Activated CD8-positive, alpha-beta T cell treated with anti-CD3 and anti-CD28 coated beads for 36 hours (primary cell): Measurements from ENCODE around the gene ASTL. TPM values are rescaled to one million over a fixed set of nuclear protein-coding genes. Genes with fewer than 3 reads are reported as not detected.

Experiments used
- ATAC-seq: fragments of 200-7000 bp; cut with Tn5 transposase; one replicate; pipeline ENCODE4 v1.10.0; 2021; ENCODE audit warnings: mild to moderate bottlenecking, moderate library complexity
- CTCF ChIA-PET: fragments of 350-600 bp; sonication (Branson Sonifier 250); formaldehyde crosslinking; loops from one replicate; lab custom pipeline; 2021; ENCODE audit warnings: antibody characterized with exemption; lab: Charles Lee
- POLR2A ChIA-PET: fragments of 350-600 bp; sonication (Branson Sonifier 250); formaldehyde crosslinking; loops from one replicate; lab custom pipeline; 2021; ENCODE audit warnings: antibody characterized with exemption; lab: Charles Lee
- DNase-seq: peaks from one replicate; pipeline ENCODE4 v3.0.0-alpha.2; 2020
- H3K27ac Mint-ChIP-seq: one replicate; pipeline ENCODE4 v1.8.0; 2021; ENCODE audit warnings: mild to moderate bottlenecking, mixed read lengths
- H3K27me3 Mint-ChIP-seq: one replicate; pipeline ENCODE4 v1.8.0; 2021; ENCODE audit warnings: mixed read lengths
- H3K36me3 Mint-ChIP-seq: one replicate; pipeline ENCODE4 v1.8.0; 2021; ENCODE audit warnings: low read depth, mixed read lengths
- H3K4me1 Mint-ChIP-seq: one replicate; pipeline ENCODE4 v1.8.0; 2021; ENCODE audit warnings: low read depth, mixed read lengths
- H3K4me3 Mint-ChIP-seq: one replicate; pipeline ENCODE4 v1.8.0; 2021; ENCODE audit warnings: mild to moderate bottlenecking, moderate library complexity, mixed read lengths
- H3K9me3 Mint-ChIP-seq: one replicate; pipeline ENCODE4 v1.8.0; 2021; ENCODE audit warnings: mixed read lengths
- CTCF ChIP-seq: fragments of 200-600 bp; IDR thresholded peaks from one replicate; pipeline ENCODE4 v1.8.0; 2022; ENCODE audit warnings: antibody characterized with exemption, mild to moderate bottlenecking
- intact Hi-C: fragments of 100-400 bp; cut with micrococcal nuclease; formaldehyde crosslinking; loops from one replicate; pipeline ENCODE4 v1.10.0; 2022
- total RNA-seq, 2 experiments: library from RNA; stranded (reverse); gene quantifications; one replicate each; pipeline ENCODE4 v1.2.3, GENCODE V29; 2021

Gene ASTL
- total RNA-seq, 2 experiments from 2014 or later, result 1.8 to 2.7 TPM

GRCh38 chr2:96131152-96131812 is 7.0 kb downstream of the ASTL start:
- ATAC-seq (peak; percentile 74), DNase-seq (peak; percentile 72)
- Mint-ChIP-seq H3K4me3 (peak overlapping the region; percentile 28), H3K9me3 (no peaks in the 10 kb centered on the region), H3K36me3 (peaks cover 9% of the 10 kb centered on the region), H3K27me3 (no peaks in the 10 kb centered on the region), H3K27ac (peak overlapping the region; percentile 90), H3K4me1 (peaks cover 23% of the 10 kb centered on the region)
- intact Hi-C loops, result no loop called here
- CTCF ChIA-PET, result interaction anchor here (1.1 to 4.5 kb wide), 6 partner anchors 7 to 139 kb away, joined by 4 to 52 read pairs (median 11); partner anchors contain the start of genes ADRA2B and ASTL
- POLR2A ChIA-PET, result interaction anchor here (0.7 to 5.0 kb wide), 4 partner anchors 13 to 77 kb away, joined by 3 to 67 read pairs (median 4); partner anchors contain the start of genes DUSP2 and STARD7
- TF ChIP-seq CTCF, result no peak

- Mint-ChIP-seq H3K4me3 (no peak overlapping the region), H3K27me3 (no peaks in the 10 kb centered on the region), H3K4me1 (peaks cover 23% of the 10 kb centered on the region), H3K36me3 (peaks cover 11% of the 10 kb centered on the region), H3K9me3 (no peaks in the 10 kb centered on the region), H3K27ac (peak overlapping the region; percentile 47)
- DNase-seq (no peak), ATAC-seq (no peak)
- ChIA-PET CTCF (interaction anchor here (0.7 to 4.5 kb wide), 6 partner anchors 8 to 138 kb away, joined by 3 to 52 read pairs (median 11); partner anchors contain the start of genes ADRA2B and ASTL), POLR2A (interaction anchor here (1.0 to 5.0 kb wide), 4 partner anchors 10 to 78 kb away, joined by 3 to 67 read pairs (median 4); partner anchors contain the start of genes DUSP2 and STARD7)
- intact Hi-C loops, result no loop called here
- TF ChIP-seq CTCF, result no peak
Observed at GRCh38 chr2:96130483-96130882, 7.8 kb downstream of the ASTL start.

- Mint-ChIP-seq H3K4me3 (no peak overlapping the region), H3K27me3 (no peaks in the 10 kb centered on the region), H3K4me1 (peaks cover 23% of the 10 kb centered on the region), H3K9me3 (no peaks in the 10 kb centered on the region), H3K27ac (no peak overlapping the region), H3K36me3 (peaks cover 11% of the 10 kb centered on the region)
- ChIA-PET CTCF (interaction anchor here (1.6 to 4.5 kb wide), 3 partner anchors 9 to 45 kb away, joined by 4 to 52 read pairs (median 27); partner anchors contain the start of genes ADRA2B and ASTL), POLR2A (interaction anchor here (1.0 to 5.0 kb wide), 2 partner anchors 9 to 14 kb away, joined by 4 to 67 read pairs; partner anchors contain the start of gene DUSP2)
- intact Hi-C loops, result no loop called here
- peak; percentile 45 for DNase-seq
- peak; percentile 45 for ATAC-seq
- TF ChIP-seq CTCF, result no peak
Observed at GRCh38 chr2:96129528-96130120, 8.7 kb downstream of the ASTL start.

GRCh38 chr2:96128456-96128855 is 9.8 kb downstream of the ASTL start:
- ChIA-PET POLR2A (interaction anchor here (1.2 kb wide), 1 partner anchor 14 kb away, joined by 3 read pairs; no protein-coding TSS in a partner anchor), CTCF (interaction anchor here (1.1 to 2.2 kb wide), 3 partner anchors 10 to 14 kb away, joined by 3 to 6 read pairs (median 5); partner anchors contain the start of gene ASTL)
- no peak overlapping the region for H3K27ac Mint-ChIP-seq
- no peaks in the 10 kb centered on the region for H3K27me3 Mint-ChIP-seq
- intact Hi-C loops, result no loop called here
- peaks cover 11% of the 10 kb centered on the region for H3K36me3 Mint-ChIP-seq
- no peak for TF ChIP-seq CTCF
- no peak overlapping the region for H3K4me3 Mint-ChIP-seq
- H3K9me3 Mint-ChIP-seq, result no peaks in the 10 kb centered on the region
- no peak for ATAC-seq
- H3K4me1 Mint-ChIP-seq, result peaks cover 23% of the 10 kb centered on the region
- no peak for DNase-seq
